SK-N-SH (cell line): ENCODE data around the gene OBSCN.

Experiments
- CHD2 ChIP-seq: fragments of 150-350 bp; IDR thresholded peaks from 2 replicates; pipeline ENCODE4 v1.6.1; 2018; ENCODE audit warnings: low read length; ENCODE audit not compliant: partially characterized antibody
- CTCF ChIP-seq: fragments of 200-600 bp; sonication (generic); IDR thresholded peaks from 2 replicates; pipeline ENCODE4 v1.6.1; 2017; ENCODE audit warnings: antibody characterized with exemption, mild to moderate bottlenecking, moderate library complexity
- EZH2phosphoT487 ChIP-seq: fragments of 200-600 bp; sonication (generic); IDR thresholded peaks from 2 replicates; pipeline ENCODE4 v1.6.1; 2017; ENCODE audit warnings: low read depth, mixed run types, mild to moderate bottlenecking, antibody characterized with exemption, moderate library complexity, borderline replicate concordance
- FOXM1 ChIP-seq: IDR thresholded peaks from 2 replicates; pipeline ENCODE4 v1.4.0; 2012; ENCODE audit warnings: low read depth, mild to moderate bottlenecking
- GATA2 ChIP-seq: sonication (generic); formaldehyde crosslinking; IDR thresholded peaks from 2 replicates; pipeline ENCODE4 v1.5.0; 2020; ENCODE audit warnings: mild to moderate bottlenecking, missing genetic modification reagents
- JUND ChIP-seq: IDR thresholded peaks from 2 replicates; pipeline ENCODE4 v1.4.0; 2012
- MAX ChIP-seq: IDR thresholded peaks from 2 replicates; pipeline ENCODE4 v1.4.0; 2012; ENCODE audit warnings: low read depth
- POLR2AphosphoS5 ChIP-seq: IDR thresholded peaks from 2 replicates; pipeline ENCODE4 v1.6.1; 2012; ENCODE audit warnings: low read depth, low read length
- RAD21 ChIP-seq: IDR thresholded peaks from 2 replicates; pipeline ENCODE4 v1.6.1; 2012; ENCODE audit warnings: mild to moderate bottlenecking, low read length
- RXRA ChIP-seq: IDR thresholded peaks from 2 replicates; pipeline ENCODE4 v1.4.0; 2012; ENCODE audit warnings: low read depth, mild to moderate bottlenecking, borderline replicate concordance
- ZBTB33 ChIP-seq: IDR thresholded peaks from 2 replicates; pipeline ENCODE4 v1.4.0; 2012; ENCODE audit warnings: low read depth, borderline replicate concordance
- TF ChIP-seq, protein P1 (sequence below): fragments of 150-350 bp; IDR thresholded peaks from 2 replicates; pipeline ENCODE4 v1.6.1; 2017; ENCODE audit warnings: antibody characterized with exemption, low read length, low read depth, borderline replicate concordance

DNA sequence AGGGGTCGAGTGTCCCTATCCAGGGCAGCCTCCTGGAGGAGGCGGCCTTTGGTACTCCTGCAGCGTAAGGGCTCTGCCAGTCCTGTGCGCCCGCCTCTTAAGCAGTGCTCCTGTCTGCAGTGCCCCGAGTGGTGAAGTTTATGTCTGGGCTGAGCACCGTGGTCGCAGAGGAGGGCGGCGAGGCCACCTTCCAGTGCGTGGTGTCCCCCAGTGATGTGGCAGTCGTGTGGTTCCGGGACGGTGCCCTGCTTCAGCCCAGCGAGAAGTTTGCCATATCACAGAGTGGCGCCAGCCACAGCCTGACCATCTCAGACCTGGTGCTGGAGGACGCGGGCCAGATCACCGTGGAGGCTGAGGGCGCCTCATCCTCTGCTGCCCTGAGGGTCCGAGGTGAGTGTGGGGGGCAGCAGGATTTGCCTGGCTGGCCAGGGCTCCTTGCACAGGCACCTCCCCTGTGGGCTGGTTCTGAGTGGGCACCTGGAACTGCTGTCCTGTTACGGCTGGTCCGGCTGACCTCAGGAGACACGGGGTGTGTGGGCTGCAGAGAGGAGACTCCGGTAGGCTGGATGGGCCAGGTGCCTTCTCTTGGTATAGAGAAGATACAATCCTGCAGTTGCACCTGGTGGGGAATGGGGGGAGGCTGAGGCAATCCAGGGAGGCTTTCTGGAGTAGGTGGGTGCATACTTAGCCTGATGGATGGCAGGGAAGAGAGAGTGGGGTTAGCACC lies 66.8 kb downstream of the OBSCN start:
- no peak for TF ChIP-seq CTCF
- TF ChIP-seq JUND, result no peak
- TF ChIP-seq POLR2AphosphoS5, result no peak
- TF ChIP-seq RAD21, result no peak
- no peak for TF ChIP-seq MAX
- no peak for TF ChIP-seq RXRA
- no peak for TF ChIP-seq FOXM1
- no peak for TF ChIP-seq CHD2
- TF ChIP-seq, protein P1, sequence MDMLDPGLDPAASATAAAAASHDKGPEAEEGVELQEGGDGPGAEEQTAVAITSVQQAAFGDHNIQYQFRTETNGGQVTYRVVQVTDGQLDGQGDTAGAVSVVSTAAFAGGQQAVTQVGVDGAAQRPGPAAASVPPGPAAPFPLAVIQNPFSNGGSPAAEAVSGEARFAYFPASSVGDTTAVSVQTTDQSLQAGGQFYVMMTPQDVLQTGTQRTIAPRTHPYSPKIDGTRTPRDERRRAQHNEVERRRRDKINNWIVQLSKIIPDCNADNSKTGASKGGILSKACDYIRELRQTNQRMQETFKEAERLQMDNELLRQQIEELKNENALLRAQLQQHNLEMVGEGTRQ, result no peak
- no peak for TF ChIP-seq GATA2 (CRISPR knock-in tag)
- no peak for TF ChIP-seq EZH2phosphoT487
- no peak for TF ChIP-seq ZBTB33
